Measurements from ENCODE around the gene PROM2.
"Not testable (repeated sequence)": the region's sequence is repeated elsewhere in the genome, so short reads cannot be mapped to it uniquely, and the experiment has no call there.

Gene PROM2, protein sequence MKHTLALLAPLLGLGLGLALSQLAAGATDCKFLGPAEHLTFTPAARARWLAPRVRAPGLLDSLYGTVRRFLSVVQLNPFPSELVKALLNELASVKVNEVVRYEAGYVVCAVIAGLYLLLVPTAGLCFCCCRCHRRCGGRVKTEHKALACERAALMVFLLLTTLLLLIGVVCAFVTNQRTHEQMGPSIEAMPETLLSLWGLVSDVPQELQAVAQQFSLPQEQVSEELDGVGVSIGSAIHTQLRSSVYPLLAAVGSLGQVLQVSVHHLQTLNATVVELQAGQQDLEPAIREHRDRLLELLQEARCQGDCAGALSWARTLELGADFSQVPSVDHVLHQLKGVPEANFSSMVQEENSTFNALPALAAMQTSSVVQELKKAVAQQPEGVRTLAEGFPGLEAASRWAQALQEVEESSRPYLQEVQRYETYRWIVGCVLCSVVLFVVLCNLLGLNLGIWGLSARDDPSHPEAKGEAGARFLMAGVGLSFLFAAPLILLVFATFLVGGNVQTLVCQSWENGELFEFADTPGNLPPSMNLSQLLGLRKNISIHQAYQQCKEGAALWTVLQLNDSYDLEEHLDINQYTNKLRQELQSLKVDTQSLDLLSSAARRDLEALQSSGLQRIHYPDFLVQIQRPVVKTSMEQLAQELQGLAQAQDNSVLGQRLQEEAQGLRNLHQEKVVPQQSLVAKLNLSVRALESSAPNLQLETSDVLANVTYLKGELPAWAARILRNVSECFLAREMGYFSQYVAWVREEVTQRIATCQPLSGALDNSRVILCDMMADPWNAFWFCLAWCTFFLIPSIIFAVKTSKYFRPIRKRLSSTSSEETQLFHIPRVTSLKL

GRCh38 chr2:95274291-95275150 lies at the start of gene PROM2:
TSS of gene PROM2 (plus strand) at chr2:95274449. CDS start at chr2:95274586, 137 bp downstream.
- no peak for DNase-seq (ENCODE audit: low read depth in 2 of 2)

DNA sequence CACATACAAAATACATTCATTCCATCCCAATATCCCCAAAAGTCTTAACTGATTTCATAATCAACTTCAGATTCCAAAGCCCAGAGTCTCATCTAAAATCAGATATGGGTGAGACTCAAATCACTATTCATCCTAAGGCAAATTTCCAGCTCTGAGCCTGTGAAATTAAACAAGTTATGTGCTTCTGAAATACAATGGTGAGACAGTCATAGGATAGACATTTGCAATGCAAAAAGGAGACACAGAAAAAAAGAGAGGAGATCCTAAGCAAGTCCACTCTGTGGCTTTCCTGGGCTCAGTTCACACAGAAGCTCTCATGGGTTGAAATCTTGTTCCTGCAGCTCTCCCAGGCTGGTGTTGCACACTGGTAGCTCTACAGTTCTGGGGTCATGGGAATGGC lies 48.6 kb upstream of the PROM2 start:
- DNase-seq (ENCODE audit: low read depth in 2 of 2): no peak

GRCh38 chr2:95231723-95232122 lies 42.5 kb upstream of the PROM2 start:
- peak; percentile 6 to 18 for DNase-seq (ENCODE audit: low read depth in 2 of 2)

- no peak for DNase-seq (ENCODE audit: low read depth in 2 of 2)
Observed at GRCh38 chr2:95232232-95232631, 42.0 kb upstream of the PROM2 start.

GRCh38 chr2:95234286-95234785 lies 39.9 kb upstream of the PROM2 start:
- no peak for DNase-seq (ENCODE audit: low read depth in 2 of 2)

DNA sequence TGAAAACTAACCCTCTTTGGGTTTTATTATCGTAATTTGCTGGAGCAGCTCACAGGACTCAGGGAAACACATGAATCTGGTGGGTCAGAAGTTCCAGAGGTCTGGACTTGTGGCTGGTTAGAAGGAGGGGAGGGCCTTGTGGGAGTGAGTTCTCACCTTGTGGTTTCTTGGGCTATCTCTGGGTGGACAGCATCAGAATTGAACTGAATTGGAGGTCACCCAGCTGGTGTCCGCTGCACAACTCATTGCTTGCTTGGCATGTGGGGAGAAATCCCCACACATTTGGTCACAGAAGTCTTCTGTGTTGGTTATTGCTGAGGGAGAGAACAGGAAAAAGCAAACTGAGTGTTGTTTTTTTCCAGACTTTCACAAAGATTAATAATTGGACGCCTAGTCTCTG lies 39.4 kb upstream of the PROM2 start:
- no peak for DNase-seq (ENCODE audit: low read depth in 2 of 2)

DNA sequence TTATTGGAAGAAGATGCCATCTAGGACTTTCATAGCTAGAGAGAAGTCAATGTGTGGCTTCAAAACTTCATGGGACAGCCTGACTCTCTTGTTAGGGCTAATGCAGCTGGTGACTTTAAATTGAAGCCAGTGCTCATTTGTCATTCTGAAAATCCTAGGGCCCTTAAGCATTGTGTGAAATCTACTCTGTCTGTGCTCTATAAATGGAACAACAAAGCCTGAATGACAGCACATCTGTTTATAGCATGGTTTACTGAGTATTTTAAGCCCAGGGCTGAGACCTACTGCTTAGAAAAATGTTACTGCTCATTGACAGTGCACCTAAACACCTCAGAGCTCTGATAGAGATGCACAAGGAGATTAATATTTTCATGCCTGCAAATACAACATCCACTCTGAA lies 36.1 kb upstream of the PROM2 start:
- DNase-seq (ENCODE audit: low read depth in 2 of 2): no peak

GRCh38 chr2:95240091-95240490 lies 34.2 kb upstream of the PROM2 start:
- DNase-seq (ENCODE audit: low read depth in 2 of 2): no peak

- DNase-seq (ENCODE audit: low read depth in 2 of 2): no peak
Observed at GRCh38 chr2:95240556-95240955, 33.7 kb upstream of the PROM2 start.

DNA sequence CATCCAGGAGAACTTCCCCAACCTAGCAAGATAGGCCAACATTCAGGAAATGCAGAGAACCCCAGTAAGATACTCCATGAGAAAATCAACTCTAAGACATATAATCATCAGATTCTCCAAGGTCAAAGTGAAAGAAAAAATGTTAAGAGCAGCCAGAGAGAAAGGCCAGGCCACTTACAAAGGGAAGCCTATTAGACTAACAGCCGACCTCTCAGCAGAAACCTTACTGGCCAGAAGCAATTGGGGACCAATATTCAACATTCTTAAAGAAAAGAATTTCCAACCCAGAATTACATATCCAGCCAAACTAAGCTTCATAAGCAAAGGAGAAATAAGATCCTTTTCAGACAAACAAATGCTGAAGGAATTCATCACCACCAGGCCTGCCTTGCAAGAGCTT lies 32.2 kb upstream of the PROM2 start:
- not testable (repeated sequence) for DNase-seq (ENCODE audit: low read depth in 2 of 2)

DNA sequence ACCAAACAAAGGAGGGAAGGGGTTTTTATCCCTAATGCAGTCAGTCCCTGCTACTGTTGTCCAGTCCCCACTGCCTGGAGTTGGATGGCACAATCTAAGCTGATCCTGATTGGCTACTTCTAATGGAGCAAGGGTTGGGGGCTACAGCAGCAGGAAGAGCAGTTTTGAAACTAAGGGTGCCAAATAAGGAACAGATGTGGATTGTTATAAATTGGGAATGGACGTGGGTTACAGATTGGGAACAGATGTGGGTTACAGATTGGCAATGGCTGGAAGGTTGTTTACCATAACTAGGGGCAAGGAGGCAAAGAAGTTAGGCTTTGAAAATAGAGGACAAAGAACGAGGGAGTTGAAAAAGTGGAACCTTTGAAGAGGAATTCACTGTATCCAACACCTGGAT lies 16.0 kb upstream of the PROM2 start:
- DNase-seq (ENCODE audit: low read depth in 2 of 2): no peak

- no peak for DNase-seq (ENCODE audit: low read depth in 2 of 2)
Observed at GRCh38 chr2:95260028-95261023, 13.9 kb upstream of the PROM2 start.

- no peak for DNase-seq (ENCODE audit: low read depth in 2 of 2)
Observed at GRCh38 chr2:95261602-95262001, 12.6 kb upstream of the PROM2 start.

- DNase-seq (ENCODE audit: low read depth in 2 of 2): no peak
Observed at GRCh38 chr2:95262896-95263542, 11.2 kb upstream of the PROM2 start.

GRCh38 chr2:95264624-95265023 lies 9.6 kb upstream of the PROM2 start:
- DNase-seq (ENCODE audit: low read depth in 2 of 2): no peak

- DNase-seq (ENCODE audit: low read depth in 2 of 2): no peak
Observed at GRCh38 chr2:95265182-95265581, 9.1 kb upstream of the PROM2 start.

DNA sequence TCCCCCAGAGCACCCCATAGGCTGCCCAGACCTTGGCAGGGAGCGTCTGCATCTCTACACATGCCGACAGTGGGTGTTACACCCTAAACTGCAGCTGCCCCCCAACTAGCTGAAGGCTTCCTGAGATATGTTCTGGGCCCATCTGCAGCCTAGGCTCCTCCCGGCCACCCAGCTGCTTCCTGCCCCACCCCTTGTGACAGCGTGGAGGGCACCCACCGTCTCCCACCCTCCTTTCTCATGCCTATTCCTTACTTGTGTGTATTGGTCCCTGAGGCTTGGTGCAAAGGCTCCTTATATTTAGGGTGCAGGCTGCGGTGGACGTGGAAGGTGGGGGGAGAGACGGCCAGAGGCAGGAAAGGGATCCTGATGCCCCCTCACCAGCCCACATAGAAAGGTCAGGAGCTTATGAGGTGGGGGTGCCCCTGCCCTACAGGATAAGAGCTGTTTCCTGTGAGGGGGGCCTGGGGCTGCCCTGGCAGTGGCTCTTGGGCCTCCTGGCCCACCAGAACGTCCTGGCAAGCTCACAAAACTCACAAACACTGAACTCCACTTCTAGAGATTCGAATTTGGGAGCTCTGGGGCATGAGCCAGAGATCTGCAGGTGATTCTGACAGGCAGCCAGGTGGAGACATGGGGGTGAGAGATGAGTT lies 7.3 kb upstream of the PROM2 start:
- no peak for DNase-seq (ENCODE audit: low read depth in 2 of 2)

DNA sequence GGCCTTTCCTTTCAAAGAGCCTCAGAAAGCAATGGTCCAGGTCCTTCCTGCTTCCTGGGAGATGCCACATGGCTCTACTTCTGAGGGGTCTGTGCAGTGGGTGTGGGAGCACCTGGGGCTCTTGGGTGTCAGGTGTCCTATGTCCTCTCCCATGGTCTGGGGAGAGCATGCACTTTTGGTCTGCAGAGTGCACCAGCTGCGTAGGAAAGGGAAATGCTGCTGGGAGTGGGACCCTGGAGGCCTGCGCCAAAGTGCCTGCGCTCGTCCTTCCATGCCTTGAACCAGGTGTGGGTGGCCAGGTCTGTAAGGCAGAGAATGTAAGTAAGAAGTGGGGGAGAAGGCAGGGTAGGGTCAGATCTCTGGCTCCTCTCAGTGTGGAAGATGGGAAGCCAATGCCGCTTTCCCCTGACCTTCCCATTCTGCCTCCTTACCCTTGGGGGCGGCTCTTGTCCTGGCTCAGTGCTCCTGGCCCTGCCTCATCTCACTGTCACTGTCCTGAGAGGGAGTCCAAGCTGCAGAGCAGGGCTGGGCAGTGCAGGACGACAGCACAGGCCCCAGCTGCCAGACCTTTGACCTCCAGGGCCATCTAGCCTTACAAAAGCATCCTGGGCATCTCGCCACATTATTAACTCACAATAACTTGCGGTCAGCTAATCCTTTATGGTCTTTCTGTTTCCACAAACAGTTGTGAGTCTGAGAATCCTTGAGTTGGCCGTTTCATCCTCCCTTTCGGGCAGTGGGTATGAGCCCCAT lies 6.6 kb upstream of the PROM2 start:
- no peak for DNase-seq (ENCODE audit: low read depth in 2 of 2)

All from stimulated activated CD4-positive, alpha-beta T cell treated with anti-CD3 and anti-CD28 coated beads, Interleukin-15, amount 100 ng/mL, for 48 hours (primary cell).